ENCODE results near the gene MAD1L1. TPM values are rescaled to one million over a fixed set of nuclear protein-coding genes. Genes with fewer than 3 reads are reported as not detected.

The MAD1L1 gene
- total and polyA plus RNA-seq, 4 donors: 12.8 to 20.7 (median 16.5) TPM

GRCh38 chr7:1769286-1770200 is 463.2 kb downstream of the MAD1L1 start:
- TF ChIP-seq CTCF (IDR thresholded peaks at IDR 0.05; ENCODE audit: low read depth, low read length, missing input control) (no peak), FOXA1 (IDR thresholded peaks at IDR 0.05) (no peak), YY1 (IDR thresholded peaks at IDR 0.05) (no peak), EGR1 (IDR thresholded peaks at IDR 0.05; ENCODE audit: low read depth in 2 of 2) (no peak)

GRCh38 chr7:1768832-1769231 is 463.9 kb downstream of the MAD1L1 start:
- Histone ChIP-seq H3K9ac (ENCODE audit: low read depth in 1 of 2, low read length in 2 of 2) (no peak overlapping the region), H3K9me3 (ENCODE audit: control insufficient read depth in 4 of 4, low read length in 3 of 4) (peaks cover 0 to 2% (median under 1%) of the 10 kb centered on the region in 4 donors), H3K4me3 (ENCODE audit: low read depth in 1 of 3, low read length in 3 of 3) (no peak overlapping the region), H3K36me3 (ENCODE audit: control insufficient read depth in 4 of 4, insufficient read depth in 3 of 4, low read depth in 1 of 4, low read length in 3 of 4) (no peaks in the 10 kb centered on the region), H3K27me3 (ENCODE audit: control insufficient read depth in 4 of 4, insufficient read depth in 4 of 4, low read length in 3 of 4) (no peaks in the 10 kb centered on the region), H3K4me1 (ENCODE audit: control insufficient read depth in 4 of 4, insufficient read depth in 4 of 4, low read length in 3 of 4) (no peaks in the 10 kb centered on the region), H3K27ac (ENCODE audit: low read depth in 1 of 2, low read length in 2 of 2) (no peak overlapping the region)
- WGBS: 92% methylated on average over 7 of the region's 7 CpGs
- DNase-seq (ENCODE audit: low spot score): no peak
- TF ChIP-seq ZBTB33 (IDR thresholded peaks at IDR 0.05) (no peak), CTCF (IDR thresholded peaks at IDR 0.05; ENCODE audit: low read depth, low read length, missing input control) (no peak), HNF4G (IDR thresholded peaks at IDR 0.05) (no peak), JUND (IDR thresholded peaks at IDR 0.05) (no peak), RAD21 (IDR thresholded peaks at IDR 0.05) (no peak), HNF4A (conservative IDR thresholded peaks at IDR 0.05) (no peak), EGR1 (IDR thresholded peaks at IDR 0.05; ENCODE audit: low read depth in 2 of 2) (no peak), NR2F2 (IDR thresholded peaks at IDR 0.05) (no peak), GABPA (IDR thresholded peaks at IDR 0.05 in 1 of 2, conservative IDR thresholded peaks at IDR 0.05 in 1 of 2) (no peak), REST (IDR thresholded peaks at IDR 0.05) (no peak), TAF1 (conservative IDR thresholded peaks at IDR 0.05) (no peak), SP1 (IDR thresholded peaks at IDR 0.05) (no peak), FOXA1 (IDR thresholded peaks at IDR 0.05) (no peak), ATF3 (IDR thresholded peaks at IDR 0.05) (no peak), YY1 (IDR thresholded peaks at IDR 0.05) (no peak), MAX (IDR thresholded peaks at IDR 0.05) (no peak)

More at GRCh38 chr7:1769286-1770200, 463.2 kb downstream of the MAD1L1 start:
- Histone ChIP-seq H3K9ac (ENCODE audit: low read depth in 1 of 2, low read length in 2 of 2) (no peak overlapping the region), H3K36me3 (ENCODE audit: control insufficient read depth in 4 of 4, insufficient read depth in 3 of 4, low read depth in 1 of 4, low read length in 3 of 4) (no peaks in the 10 kb centered on the region), H3K27ac (ENCODE audit: low read depth in 1 of 2, low read length in 2 of 2) (no peak overlapping the region), H3K4me3 (ENCODE audit: low read depth in 1 of 3, low read length in 3 of 3) (no peak overlapping the region), H3K4me1 (ENCODE audit: control insufficient read depth in 4 of 4, insufficient read depth in 4 of 4, low read length in 3 of 4) (no peaks in the 10 kb centered on the region), H3K27me3 (ENCODE audit: control insufficient read depth in 4 of 4, insufficient read depth in 4 of 4, low read length in 3 of 4) (no peaks in the 10 kb centered on the region), H3K9me3 (ENCODE audit: control insufficient read depth in 4 of 4, low read length in 3 of 4) (no peaks in the 10 kb centered on the region)
- 95% methylated on average over 54 of the region's 54 CpGs for WGBS
- DNase-seq (ENCODE audit: low spot score): no peak
